Upper lobe of left lung (tissue), 6 donors: ENCODE measurements around the gene TACC2. TPM values are rescaled to one million over a fixed set of nuclear protein-coding genes. Genes with fewer than 3 reads are reported as not detected.

ENCODE experiments used
- ATAC-seq, 2 donors: fragments of 200-7000 bp; cut with Tn5 transposase; one replicate each; pipeline ENCODE4 v1.9.1; 2022; ENCODE audit warnings: mild to moderate bottlenecking in 2 of 2, moderate library complexity in 2 of 2; ENCODE audit not compliant: low FRiP score in 2 of 2
- DNase-seq, 2 donors: peaks; one replicate each; pipeline ENCODE4 v3.0.0-alpha.2; 2019 to 2020
- H3K27ac ChIP-seq, 4 donors: fragments of 200-600 bp; sonication (generic); one replicate each; pipeline ENCODE4 v1.5.1; 2016 to 2019
- H3K27me3 ChIP-seq, 4 donors: fragments of 200-600 bp; sonication (generic); one replicate each; pipeline ENCODE4 v1.5.1; 2017 to 2019
- H3K36me3 ChIP-seq, 4 donors: fragments of 200-600 bp; sonication (generic); one replicate each; pipeline ENCODE4 v1.5.1; 2016 to 2019
- H3K4me1 ChIP-seq, 4 donors: fragments of 200-600 bp; sonication (generic); one replicate each; pipeline ENCODE4 v1.5.1; 2018 to 2019
- H3K4me3 ChIP-seq, 4 donors: fragments of 200-600 bp; sonication (generic); one replicate each; pipeline ENCODE4 v1.5.1; 2017 to 2019; ENCODE audit warnings: mild to moderate bottlenecking in 2 of 4, moderate library complexity in 1 of 4
- H3K9me3 ChIP-seq, 4 donors: fragments of 200-600 bp; sonication (generic); one replicate each; pipeline ENCODE4 v1.5.1; 2018 to 2019
- EP300 ChIP-seq, 4 donors: sonication (generic); formaldehyde crosslinking; IDR thresholded peaks; one replicate each; pipeline ENCODE4 v1.5.1; 2017; ENCODE audit warnings: antibody characterized with exemption in 4 of 4, control low read depth in 2 of 4
- POLR2A ChIP-seq, 4 donors: fragments of 450-650 bp; IDR thresholded peaks; one replicate each; pipeline ENCODE4 v1.5.1; 2016 to 2017; ENCODE audit warnings: antibody characterized with exemption in 4 of 4, mild to moderate bottlenecking in 2 of 4
- POLR2AphosphoS5 ChIP-seq, 2 donors: sonication (generic); formaldehyde crosslinking; IDR thresholded peaks; one replicate each; pipeline ENCODE4 v1.5.1; 2017; ENCODE audit warnings: antibody characterized with exemption in 2 of 2
- WGBS, 2 donors: methylation state at CpG; one replicate each; pipeline ENCODE4 v1.1.5; 2017 to 2018; 5-methylcytosine and 5-hydroxymethylcytosine counted together
- total RNA-seq, 6 donors: library from RNA; depleted of rRNA in 4 of 6; stranded (reverse); fragments of >200 nt in 4 of 6; gene quantifications; one replicate each; pipeline versions ENCODE4 v1.1.0 to v1.2.1, GENCODE V29; 2016 to 2021
- TF ChIP-seq, protein P1 (sequence below), 6 experiments: fragments of 450-650 bp in 4 of 6; fragments of 200-600 bp in 2 of 6; sonication (generic) in 2 of 6; IDR thresholded peaks; one replicate each; pipeline ENCODE4 v1.5.1; 2016 to 2019; ENCODE audit warnings: antibody characterized with exemption in 6 of 6
- donor health status: DM: no; HTN: no; CAD: no; lungs with moderate emphysema.
- donor health status: DM: no; HTN: yes; CAD: no; lungs with severe emphysema.

The TACC2 gene
- total RNA-seq, 6 donors from 2014 or later, result 158 to 701 (median 386) TPM

DNA sequence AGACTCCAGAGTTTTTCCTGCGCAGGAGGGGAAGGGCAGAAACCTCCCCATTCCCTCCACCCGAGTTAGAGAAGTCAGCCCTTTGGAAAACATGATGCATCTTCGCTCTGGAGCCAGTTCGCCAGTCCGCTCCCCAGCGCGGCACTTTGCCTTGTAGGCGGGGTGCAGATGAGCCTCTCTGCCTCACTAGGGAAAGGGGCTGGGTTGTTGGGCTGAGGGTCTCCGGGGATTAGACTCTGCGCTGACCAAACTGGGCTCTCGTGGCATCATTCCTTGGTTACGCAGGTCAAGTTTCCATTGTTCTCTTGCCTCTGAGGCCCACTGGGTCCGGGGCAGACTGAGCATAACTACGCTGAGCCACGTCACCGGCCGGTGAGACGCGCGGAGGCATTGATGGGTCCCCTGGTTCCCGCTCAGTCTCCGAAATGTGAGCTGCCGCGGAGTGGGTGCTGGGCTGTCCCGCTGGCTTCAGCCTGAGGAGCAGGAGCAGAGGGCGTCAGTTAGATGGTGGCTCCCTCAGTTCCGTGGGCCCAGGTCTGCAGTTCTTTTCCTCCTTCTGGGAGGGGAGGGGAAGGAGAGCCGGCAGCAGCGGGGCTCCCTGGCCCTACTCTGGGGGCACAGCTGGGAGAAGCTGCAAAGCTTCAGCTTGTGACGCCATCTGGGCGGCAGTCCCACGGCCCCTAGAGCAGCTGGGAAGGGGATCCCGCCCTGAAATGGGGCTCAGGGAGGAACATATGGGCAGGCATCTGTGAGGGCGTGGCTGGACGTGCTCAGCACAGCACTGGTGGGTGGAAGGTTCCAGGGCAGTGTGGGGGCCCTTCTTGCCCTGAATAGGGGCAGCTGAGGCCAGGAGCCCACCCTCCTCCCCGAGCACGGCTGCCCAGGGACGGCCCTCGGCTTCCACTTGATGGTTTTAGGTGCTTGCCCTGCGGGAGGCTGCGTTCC is 160.9 kb downstream of the TACC2 start:
- peaks cover 0 to 53% (median 17%) of the 10 kb centered on the region in 4 donors for H3K36me3 ChIP-seq
- H3K4me3 ChIP-seq, result no peak overlapping the region
- peak in 1 of 2 donors; percentile 82 for DNase-seq

DNA sequence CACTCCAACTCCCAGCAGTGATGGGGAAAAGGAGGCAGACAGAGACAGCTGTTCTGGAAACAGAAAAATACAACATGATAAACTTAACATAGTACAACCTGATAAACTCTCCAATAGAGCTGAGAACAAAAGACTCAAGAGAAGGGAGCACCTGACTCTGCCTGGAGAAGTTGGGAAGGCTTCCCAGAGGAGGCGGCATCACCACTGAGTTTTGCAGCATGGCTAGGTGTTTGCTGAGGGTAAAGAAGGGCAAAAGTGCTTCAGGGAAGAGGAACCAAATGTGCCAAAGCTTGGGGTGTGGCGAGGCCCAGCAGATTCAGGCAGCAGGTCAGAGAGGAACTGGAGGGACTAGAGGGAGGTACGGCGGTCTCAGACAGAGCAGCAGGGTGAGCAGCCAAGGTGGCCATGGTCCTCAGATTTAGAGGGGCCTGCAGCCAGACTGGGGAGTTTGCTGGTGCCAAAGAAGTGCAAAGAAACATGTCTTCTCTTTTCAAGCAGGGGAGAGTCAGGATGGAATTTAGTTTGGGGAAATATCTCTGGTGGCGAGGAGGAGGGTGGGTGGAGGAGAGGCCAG is 162.2 kb downstream of the TACC2 start:
- TF ChIP-seq POLR2A (IDR thresholded peaks at IDR 0.05) (no peak), EP300 (IDR thresholded peaks at IDR 0.05) (no peak), POLR2AphosphoS5 (IDR thresholded peaks at IDR 0.05) (no peak)
- TF ChIP-seq, protein P1, sequence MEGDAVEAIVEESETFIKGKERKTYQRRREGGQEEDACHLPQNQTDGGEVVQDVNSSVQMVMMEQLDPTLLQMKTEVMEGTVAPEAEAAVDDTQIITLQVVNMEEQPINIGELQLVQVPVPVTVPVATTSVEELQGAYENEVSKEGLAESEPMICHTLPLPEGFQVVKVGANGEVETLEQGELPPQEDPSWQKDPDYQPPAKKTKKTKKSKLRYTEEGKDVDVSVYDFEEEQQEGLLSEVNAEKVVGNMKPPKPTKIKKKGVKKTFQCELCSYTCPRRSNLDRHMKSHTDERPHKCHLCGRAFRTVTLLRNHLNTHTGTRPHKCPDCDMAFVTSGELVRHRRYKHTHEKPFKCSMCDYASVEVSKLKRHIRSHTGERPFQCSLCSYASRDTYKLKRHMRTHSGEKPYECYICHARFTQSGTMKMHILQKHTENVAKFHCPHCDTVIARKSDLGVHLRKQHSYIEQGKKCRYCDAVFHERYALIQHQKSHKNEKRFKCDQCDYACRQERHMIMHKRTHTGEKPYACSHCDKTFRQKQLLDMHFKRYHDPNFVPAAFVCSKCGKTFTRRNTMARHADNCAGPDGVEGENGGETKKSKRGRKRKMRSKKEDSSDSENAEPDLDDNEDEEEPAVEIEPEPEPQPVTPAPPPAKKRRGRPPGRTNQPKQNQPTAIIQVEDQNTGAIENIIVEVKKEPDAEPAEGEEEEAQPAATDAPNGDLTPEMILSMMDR (IDR thresholded peaks at IDR 0.05), result no peak
- no peak for DNase-seq
- H3K36me3 ChIP-seq, result peaks cover 0 to 39% (median 11%) of the 10 kb centered on the region in 4 donors

More for the DNA sequence above, 160.9 kb downstream of the TACC2 start:
- Histone ChIP-seq H3K27me3 (no peaks in the 10 kb centered on the region), H3K4me1 (peaks cover 23 to 54% (median 31%) of the 10 kb centered on the region in 4 donors), H3K27ac (peak overlapping the region; percentile 36 to 64 (median 42)), H3K9me3 (no peaks in the 10 kb centered on the region)
- ATAC-seq, result peak; percentile 20 to 71
- no peak for TF ChIP-seq POLR2AphosphoS5 (IDR thresholded peaks at IDR 0.05)
- TF ChIP-seq, protein P1 (IDR thresholded peaks at IDR 0.05), result no peak
- no peak for TF ChIP-seq POLR2A (IDR thresholded peaks at IDR 0.05)
- TF ChIP-seq EP300 (IDR thresholded peaks at IDR 0.05), result no peak
- WGBS, 2 donors, result 70 to 74% methylated on average over 20 to 40 of the region's 41 CpGs

DNA sequence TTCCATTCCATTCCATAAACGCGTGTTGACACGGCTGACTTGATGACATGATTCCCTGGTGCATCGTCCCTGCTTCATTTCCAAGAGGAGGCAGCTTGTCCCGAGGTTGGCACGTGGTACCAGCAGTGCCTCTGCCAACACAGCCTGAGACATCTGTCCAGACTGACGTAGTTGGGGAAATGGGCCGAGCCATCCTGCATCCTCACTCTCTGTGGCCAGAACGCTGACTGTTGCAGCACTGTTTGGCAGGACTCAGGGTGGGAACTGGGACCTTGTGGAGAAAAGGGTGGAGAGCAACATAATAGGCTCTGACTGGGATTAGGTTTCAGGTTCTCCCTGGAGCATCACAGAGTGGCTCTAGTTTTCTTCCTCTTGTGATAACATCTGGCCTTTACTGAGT is 163.6 kb downstream of the TACC2 start:
- no peak overlapping the region for H3K4me3 ChIP-seq
- TF ChIP-seq, protein P1 (IDR thresholded peaks at IDR 0.05), result no peak
- TF ChIP-seq EP300 (IDR thresholded peaks at IDR 0.05) (no peak), POLR2A (IDR thresholded peaks at IDR 0.05) (no peak), POLR2AphosphoS5 (IDR thresholded peaks at IDR 0.05) (peak; percentile 7 to 44)
- WGBS, 2 donors, result 81 to 83% methylated on average over 9 of the region's 9 CpGs
- H3K27me3 ChIP-seq, result no peaks in the 10 kb centered on the region
- no peak for DNase-seq
- peak in 1 of 2 donors; percentile 61 for ATAC-seq
- H3K36me3 ChIP-seq, result peaks cover 0 to 29% (median 11%) of the 10 kb centered on the region in 4 donors
- H3K9me3 ChIP-seq, result no peaks in the 10 kb centered on the region
- peaks cover 23 to 59% (median 28%) of the 10 kb centered on the region in 4 donors for H3K4me1 ChIP-seq
- H3K27ac ChIP-seq, result no peak overlapping the region

More for the DNA sequence above, 162.2 kb downstream of the TACC2 start:
- no peaks in the 10 kb centered on the region for H3K27me3 ChIP-seq
- H3K27ac ChIP-seq, result peak overlapping the region in 1 of 4 donors; percentile 14
- WGBS, 2 donors, result 89 to 91% methylated on average over 5 of the region's 5 CpGs
- peaks cover 23 to 62% (median 31%) of the 10 kb centered on the region in 4 donors for H3K4me1 ChIP-seq
- ATAC-seq, result no peak
- H3K4me3 ChIP-seq, result no peak overlapping the region
- H3K9me3 ChIP-seq, result no peaks in the 10 kb centered on the region

DNA sequence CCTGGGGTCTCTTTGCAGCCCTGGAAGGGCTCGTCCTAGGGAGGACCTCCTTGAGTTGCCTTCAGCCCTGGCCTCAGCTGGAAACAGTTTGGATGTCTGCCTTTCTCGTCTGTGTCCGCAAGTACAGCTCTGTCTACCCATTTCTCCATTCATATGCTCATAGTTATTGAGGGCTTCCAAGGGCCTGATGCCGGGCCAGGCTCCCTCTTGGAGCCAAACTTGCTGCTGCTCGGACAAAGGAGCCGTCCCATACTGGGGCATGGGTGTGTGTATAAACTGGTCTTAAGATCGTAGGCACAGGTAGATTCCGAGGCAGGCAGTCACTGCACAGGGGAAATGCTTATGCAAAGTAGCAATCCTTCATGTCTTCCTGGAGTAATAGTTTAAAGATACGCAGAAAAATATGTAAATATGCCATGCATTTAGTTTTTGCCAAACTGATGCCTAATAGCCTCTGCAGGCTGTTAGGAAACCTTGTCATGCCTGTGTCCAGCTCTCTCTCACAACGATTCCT is 165.1 kb downstream of the TACC2 start:
- Histone ChIP-seq H3K4me1 (peaks cover 13 to 47% (median 16%) of the 10 kb centered on the region in 4 donors), H3K9me3 (no peaks in the 10 kb centered on the region), H3K27ac (no peak overlapping the region), H3K27me3 (no peaks in the 10 kb centered on the region), H3K4me3 (no peak overlapping the region), H3K36me3 (peaks cover 0 to 25% (median 10%) of the 10 kb centered on the region in 4 donors)
- 66 to 81% methylated on average over 10 of the region's 10 CpGs for WGBS, 2 donors
- ATAC-seq, result no peak
- TF ChIP-seq EP300 (IDR thresholded peaks at IDR 0.05), result no peak
- no peak for TF ChIP-seq POLR2A (IDR thresholded peaks at IDR 0.05)
- TF ChIP-seq, protein P1 (IDR thresholded peaks at IDR 0.05), result no peak
- no peak for TF ChIP-seq POLR2AphosphoS5 (IDR thresholded peaks at IDR 0.05)
- DNase-seq, result no peak
